ENCODE results near the gene ADCY4.

ADCY4 gene

GRCh38 chr14:24315807-24316596, 18.9 kb downstream of the ADCY4 start:
- Histone ChIP-seq H3K27ac (peak overlapping the region in 1 of 2 donors; percentile 65), H3K4me3 (peak overlapping the region; percentile 45)
- DNase-seq (ENCODE audit: low spot score) = no peak
- TF ChIP-seq, protein P1, sequence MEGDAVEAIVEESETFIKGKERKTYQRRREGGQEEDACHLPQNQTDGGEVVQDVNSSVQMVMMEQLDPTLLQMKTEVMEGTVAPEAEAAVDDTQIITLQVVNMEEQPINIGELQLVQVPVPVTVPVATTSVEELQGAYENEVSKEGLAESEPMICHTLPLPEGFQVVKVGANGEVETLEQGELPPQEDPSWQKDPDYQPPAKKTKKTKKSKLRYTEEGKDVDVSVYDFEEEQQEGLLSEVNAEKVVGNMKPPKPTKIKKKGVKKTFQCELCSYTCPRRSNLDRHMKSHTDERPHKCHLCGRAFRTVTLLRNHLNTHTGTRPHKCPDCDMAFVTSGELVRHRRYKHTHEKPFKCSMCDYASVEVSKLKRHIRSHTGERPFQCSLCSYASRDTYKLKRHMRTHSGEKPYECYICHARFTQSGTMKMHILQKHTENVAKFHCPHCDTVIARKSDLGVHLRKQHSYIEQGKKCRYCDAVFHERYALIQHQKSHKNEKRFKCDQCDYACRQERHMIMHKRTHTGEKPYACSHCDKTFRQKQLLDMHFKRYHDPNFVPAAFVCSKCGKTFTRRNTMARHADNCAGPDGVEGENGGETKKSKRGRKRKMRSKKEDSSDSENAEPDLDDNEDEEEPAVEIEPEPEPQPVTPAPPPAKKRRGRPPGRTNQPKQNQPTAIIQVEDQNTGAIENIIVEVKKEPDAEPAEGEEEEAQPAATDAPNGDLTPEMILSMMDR (IDR thresholded peaks at IDR 0.05) = no peak

DNA sequence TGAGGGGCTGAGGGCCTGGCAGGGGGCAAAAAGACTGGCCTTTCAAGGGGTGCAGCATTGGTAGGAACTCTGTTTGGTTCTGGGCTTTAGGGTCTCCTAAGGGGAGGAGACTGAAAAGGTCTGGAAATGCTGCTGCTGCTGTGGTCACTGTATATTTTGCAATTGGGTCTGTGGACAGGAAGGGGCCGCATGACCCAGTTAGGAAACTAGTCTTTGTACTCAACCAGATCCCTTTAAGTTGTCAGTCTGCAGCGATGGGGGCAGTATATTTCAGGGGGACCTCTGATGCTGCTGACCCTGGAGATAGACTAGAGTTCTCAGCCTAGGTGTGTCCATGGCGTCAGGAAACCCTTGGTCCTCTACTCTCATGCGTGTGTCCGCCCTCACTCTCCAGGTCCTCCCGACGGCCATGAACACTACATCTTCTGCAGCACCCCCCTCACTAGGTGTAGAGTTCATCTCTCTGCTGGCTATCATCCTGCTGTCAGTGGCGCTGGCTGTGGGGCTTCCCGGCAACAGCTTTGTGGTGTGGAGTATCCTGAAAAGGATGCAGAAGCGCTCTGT, 19.5 kb downstream of the ADCY4 start:
- Histone ChIP-seq H3K4me3 (no peak overlapping the region), H3K27ac (peak overlapping the region in 1 of 2 donors; percentile 65)
- TF ChIP-seq, protein P1 (IDR thresholded peaks at IDR 0.05) = no peak
- no peak for DNase-seq (ENCODE audit: low spot score)

- Histone ChIP-seq H3K4me3 (no peak overlapping the region), H3K27ac (peak overlapping the region in 1 of 2 donors; percentile 65)
- TF ChIP-seq, protein P1 (IDR thresholded peaks at IDR 0.05) = no peak
- no peak for DNase-seq (ENCODE audit: low spot score)
These were observed 20.3 kb downstream of the ADCY4 start for GRCh38 chr14:24314377-24315193.

DNA sequence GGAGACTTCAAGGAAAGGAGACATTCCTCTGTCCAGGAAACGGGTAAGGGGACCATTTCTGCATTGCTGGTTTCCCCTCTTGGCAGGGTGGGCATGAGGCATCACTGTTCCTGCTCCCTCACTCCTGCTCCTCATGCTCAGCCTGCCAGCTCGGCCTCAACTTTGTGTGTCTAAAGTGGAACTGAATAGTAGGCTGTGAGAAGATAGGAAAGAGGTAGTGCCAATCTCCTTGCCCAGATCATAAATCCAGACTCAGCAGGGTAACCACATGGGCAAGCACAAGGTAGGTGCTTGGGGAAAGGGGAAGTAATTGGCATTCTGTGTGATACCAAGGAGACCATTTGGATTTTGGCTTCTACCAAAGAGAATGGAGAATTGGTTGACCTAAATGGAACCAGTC, 21.0 kb downstream of the ADCY4 start:
- TF ChIP-seq, protein P1 (IDR thresholded peaks at IDR 0.05) = no peak
- Histone ChIP-seq H3K27ac (peak overlapping the region in 1 of 2 donors; percentile 65), H3K4me3 (no peak overlapping the region)
- no peak for DNase-seq (ENCODE audit: low spot score)

GRCh38 chr14:24312736-24313507, 21.9 kb downstream of the ADCY4 start:
- DNase-seq (ENCODE audit: low spot score) = no peak
- H3K4me3 ChIP-seq = peak overlapping the region; percentile 84
- TF ChIP-seq, protein P1 (IDR thresholded peaks at IDR 0.05) = no peak
- peak overlapping the region in 1 of 2 donors; percentile 88 for H3K27ac ChIP-seq

DNA sequence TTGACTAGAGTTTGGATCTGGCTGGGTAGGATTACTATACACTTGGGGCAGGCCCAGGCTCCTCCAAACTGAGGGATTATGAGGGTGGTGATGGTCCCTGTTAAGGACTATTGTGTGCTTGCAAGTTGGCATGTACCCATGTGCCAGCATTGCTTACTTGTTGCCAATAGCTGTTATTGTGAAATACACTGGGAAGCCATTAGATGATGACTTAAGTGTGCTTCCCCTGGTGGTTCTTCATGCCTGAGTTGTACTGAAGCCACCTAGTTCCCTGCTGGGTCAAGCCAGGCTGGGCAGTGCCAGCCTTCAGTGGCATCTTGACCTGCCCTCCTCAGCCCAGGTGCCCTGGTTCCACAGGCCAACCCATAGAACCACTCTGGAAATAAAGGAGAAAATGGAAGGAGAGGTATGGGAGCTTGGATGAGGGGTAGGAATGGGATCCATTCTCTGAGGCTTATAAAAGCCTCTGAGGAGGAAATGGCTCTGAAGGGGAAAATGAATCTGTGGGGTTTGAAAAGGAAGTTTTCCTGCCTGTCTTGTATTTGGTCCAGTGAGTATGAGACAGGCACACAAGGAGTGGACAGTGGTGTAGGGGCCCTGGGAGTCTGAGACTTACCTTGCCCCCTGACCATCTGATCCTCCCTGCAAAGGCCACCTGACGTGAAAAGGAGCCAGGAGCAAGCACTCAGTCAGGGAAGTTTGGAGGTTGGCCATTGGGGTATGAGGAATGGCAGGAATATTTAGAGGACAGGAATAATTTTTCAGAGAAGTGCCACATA, 22.8 kb downstream of the ADCY4 start:
- Histone ChIP-seq H3K27ac (peak overlapping the region; percentile 25 to 88), H3K4me3 (peak overlapping the region; percentile 84)
- DNase-seq (ENCODE audit: low spot score) = no peak
- TF ChIP-seq, protein P1 (IDR thresholded peaks at IDR 0.05) = no peak

Data from coronary artery (tissue), 2 donors.